Mammary epithelial cell (primary cell): ENCODE measurements around the gene MAPK10.

Experiments
- CTCF ChIP-seq, 2 donors: IDR thresholded peaks in 1 of 2; conservative IDR thresholded peaks in 1 of 2; 2 replicates each; pipeline ENCODE4 v1.5.1; 2011 to 2012; ENCODE audit warnings: inconsistent platforms in 2 of 2, low read length in 2 of 2, mild to moderate bottlenecking in 2 of 2, control low read depth in 1 of 2, low read depth in 1 of 2; ENCODE audit not compliant: insufficient read depth in 1 of 2; ENCODE audit errors: extremely low read depth in 1 of 2
- EZH2 ChIP-seq: IDR thresholded peaks from 2 replicates; pipeline ENCODE4 v1.6.1; 2012; ENCODE audit warnings: low read length, inconsistent platforms, borderline replicate concordance

- TF ChIP-seq EZH2, result no peak
- no peak for TF ChIP-seq CTCF (conservative IDR thresholded peaks at IDR 0.05 in 1 of 2, IDR thresholded peaks at IDR 0.05 in 1 of 2; ENCODE audit: extremely low read depth in 1 of 2, insufficient read depth in 1 of 2, low read depth in 1 of 2, low read length in 2 of 2)
These were observed 126.2 kb downstream of the MAPK10 start for GRCh38 chr4:86233681-86234080.
